Forelimb muscle (tissue), 1 donor: ENCODE data around the gene NFIX. TPM values are rescaled to one million over a fixed set of nuclear protein-coding genes. Genes with fewer than 3 reads are reported as not detected.

Experiments
- DNase-seq: peaks from one replicate; pipeline ENCODE4 v3.0.0-alpha.2; 2013; ENCODE audit warnings: low read depth
- polyA plus RNA-seq: library from polyadenylated mRNA; unstranded; fragments of 120-200 nt; gene quantifications from one replicate; pipeline ENCODE4 v1.2.1, GENCODE V29; 2013; ENCODE audit not compliant: insufficient read length

Gene NFIX
- polyA plus RNA-seq, 1 donor = 111 TPM

- DNase-seq = no peak
These were observed 128.0 kb downstream of the NFIX start for GRCh38 chr19:13122980-13123957.

- DNase-seq = no peak
These were observed 131.8 kb downstream of the NFIX start for GRCh38 chr19:13127051-13127450.

GRCh38 chr19:13127811-13128575 is 132.7 kb downstream of the NFIX start:
- no peak for DNase-seq

- DNase-seq = no peak
These were observed 133.3 kb downstream of the NFIX start for GRCh38 chr19:13128583-13128982.

GRCh38 chr19:13129384-13129783 is 134.1 kb downstream of the NFIX start:
- no peak for DNase-seq

- DNase-seq = no peak
These were observed 135.7 kb downstream of the NFIX start for GRCh38 chr19:13130886-13131490.

- DNase-seq = no peak
These were observed 137.4 kb downstream of the NFIX start for GRCh38 chr19:13132471-13133180.

GRCh38 chr19:13133241-13133870 is 138.1 kb downstream of the NFIX start:
- no peak for DNase-seq

GRCh38 chr19:13134626-13135025 is 139.4 kb downstream of the NFIX start:
- DNase-seq = no peak

GRCh38 chr19:13135068-13136062 is 140.1 kb downstream of the NFIX start:
- DNase-seq = no peak

- no peak for DNase-seq
These were observed 142.1 kb downstream of the NFIX start for GRCh38 chr19:13137290-13137794.

- no peak for DNase-seq
These were observed 143.1 kb downstream of the NFIX start for GRCh38 chr19:13138171-13138915.

GRCh38 chr19:13138916-13139198 is 143.6 kb downstream of the NFIX start:
- no peak for DNase-seq

GRCh38 chr19:13139633-13140311 is 144.5 kb downstream of the NFIX start:
- DNase-seq = no peak

GRCh38 chr19:13146763-13147563 is 151.7 kb downstream of the NFIX start:
- DNase-seq = no peak
